Esophagus (tissue), 2 donors: ENCODE data around the gene RBM28. TPM values are rescaled to one million over a fixed set of nuclear protein-coding genes. Genes with fewer than 3 reads are reported as not detected.

ENCODE experiments used
- H3K27ac ChIP-seq, 2 donors: one replicate each; pipeline ENCODE4 v1.5.1; 2013; ENCODE audit warnings: low read depth in 2 of 2, mild to moderate bottlenecking in 2 of 2, inconsistent platforms in 1 of 2, low read length in 1 of 2, moderate library complexity in 1 of 2
- H3K27me3 ChIP-seq, 2 donors: one replicate each; pipeline ENCODE4 v1.6.1; 2013; ENCODE audit warnings: low read length in 2 of 2, control low read depth in 1 of 2, mild to moderate bottlenecking in 1 of 2; ENCODE audit not compliant: insufficient read depth in 2 of 2, control insufficient read depth in 1 of 2
- H3K36me3 ChIP-seq, 2 donors: one replicate each; pipeline ENCODE4 v1.6.1; 2013; ENCODE audit warnings: low read length in 1 of 2; ENCODE audit not compliant: control insufficient read depth in 2 of 2, insufficient read depth in 2 of 2
- H3K4me1 ChIP-seq, 2 donors: one replicate each; pipeline ENCODE4 v1.6.1; 2013; ENCODE audit warnings: low read length in 1 of 2; ENCODE audit not compliant: control insufficient read depth in 2 of 2, insufficient read depth in 2 of 2
- H3K4me3 ChIP-seq, 2 donors: one replicate each; pipeline ENCODE4 v1.5.1; 2013; ENCODE audit warnings: low read length in 2 of 2, mild to moderate bottlenecking in 2 of 2, low read depth in 1 of 2, moderate library complexity in 1 of 2
- H3K9me3 ChIP-seq, 2 donors: one replicate each; pipeline ENCODE4 v1.6.1; 2013; ENCODE audit warnings: mild to moderate bottlenecking in 2 of 2, low read depth in 1 of 2, low read length in 1 of 2, moderate library complexity in 1 of 2; ENCODE audit not compliant: control insufficient read depth in 2 of 2, insufficient read depth in 1 of 2
- WGBS, 2 donors: extraction: QIAGEN DNeasy Blood & Tissue Kit; methylation state at CpG; one replicate each; pipeline ENCODE4 v1.1.7; 2013; 5-methylcytosine and 5-hydroxymethylcytosine counted together
- polyA plus RNA-seq, 2 donors: library from polyadenylated mRNA; stranded (reverse); fragments of 200-250 nt; gene quantifications; one replicate each; pipeline ENCODE4 v1.2.3, GENCODE V29; 2013
- donor health status: healthy with polysubstance abuse.
- donor health status: Bipolar disorder and iron deficiency.

The RBM28 gene
- polyA plus RNA-seq, 2 donors = 16.0 to 20.1 TPM

DNA sequence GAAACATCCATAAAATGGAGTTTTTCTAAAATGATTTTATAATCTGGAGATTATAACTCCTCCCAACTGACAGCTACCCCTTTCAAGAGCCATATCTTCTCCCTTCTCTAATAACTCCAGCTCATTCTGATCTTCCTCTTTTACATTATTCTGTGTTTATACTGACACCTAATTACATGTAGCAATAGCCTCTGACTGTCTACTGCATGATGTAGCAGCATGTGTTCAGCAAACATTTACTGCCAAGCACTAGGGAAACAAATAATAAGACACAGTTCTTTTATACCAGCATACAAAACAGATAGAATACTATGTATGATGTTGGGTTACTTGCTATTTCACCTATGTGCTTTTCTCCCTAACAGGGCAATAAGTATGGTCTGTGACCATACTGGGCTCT, 20.7 kb downstream of the RBM28 start:
- peaks cover 0 to 2% of the 10 kb centered on the region in 2 donors for H3K9me3 ChIP-seq
- peaks cover 2 to 15% of the 10 kb centered on the region in 2 donors for H3K36me3 ChIP-seq
- H3K27me3 ChIP-seq = no peaks in the 10 kb centered on the region
- no peak overlapping the region for H3K4me3 ChIP-seq
- H3K27ac ChIP-seq = no peak overlapping the region
- no peaks in the 10 kb centered on the region for H3K4me1 ChIP-seq

DNA sequence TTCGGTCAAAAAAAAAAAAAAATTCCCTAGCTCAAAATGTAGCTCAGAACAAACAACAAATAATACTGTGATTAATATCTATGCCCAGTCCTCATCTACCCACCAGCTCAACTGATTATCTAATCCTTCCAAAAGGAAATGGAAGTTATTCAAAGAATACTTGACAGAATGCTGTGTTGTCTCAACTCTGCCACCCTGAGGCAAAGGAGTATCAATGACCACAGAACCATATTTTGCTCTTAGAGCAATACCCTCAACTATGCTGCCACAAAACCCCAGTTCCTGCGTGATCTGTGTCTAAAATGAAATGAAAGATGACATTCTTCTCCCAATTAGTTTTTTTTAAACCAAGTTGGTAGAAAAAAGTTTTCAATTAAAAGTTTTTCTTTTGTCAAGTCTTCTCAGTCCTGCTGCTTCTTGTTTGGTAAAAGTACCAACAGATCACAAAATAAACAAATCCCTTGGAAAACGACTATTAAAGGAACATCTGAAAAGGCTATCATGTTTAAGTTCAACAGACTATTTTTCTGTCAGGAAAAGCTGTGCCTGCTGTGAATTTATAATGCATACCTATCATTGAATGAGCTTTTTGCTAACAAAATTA, 21.6 kb downstream of the RBM28 start:
- Histone ChIP-seq H3K27ac (no peak overlapping the region), H3K36me3 (peaks cover 2 to 20% of the 10 kb centered on the region in 2 donors), H3K27me3 (no peaks in the 10 kb centered on the region), H3K9me3 (peaks cover 0 to 2% of the 10 kb centered on the region in 2 donors), H3K4me1 (no peaks in the 10 kb centered on the region), H3K4me3 (no peak overlapping the region)
- WGBS, 2 donors = 49 to 54% methylated on average over 3 of the region's 3 CpGs

DNA sequence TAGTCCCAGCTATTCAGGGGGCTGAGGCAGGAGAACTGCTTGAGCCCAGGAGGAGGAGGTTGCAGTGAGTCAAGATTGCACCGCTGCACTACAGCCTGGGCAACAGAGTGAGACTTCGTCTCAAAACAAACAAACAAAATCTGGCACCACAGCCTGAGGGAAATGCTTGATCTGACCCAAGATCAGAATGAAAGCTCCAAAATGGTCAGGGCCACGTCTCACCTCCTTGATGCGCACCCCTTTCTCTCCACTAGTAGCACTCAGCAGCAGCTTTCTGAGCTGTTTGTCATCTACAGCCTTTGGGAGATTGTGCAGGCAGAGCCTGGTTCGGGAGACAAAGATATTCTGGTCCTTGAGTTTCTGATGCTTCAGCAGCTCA, 22.7 kb downstream of the RBM28 start:
- WGBS, 2 donors = 82 to 89% methylated on average over 5 of the region's 5 CpGs
- H3K9me3 ChIP-seq = peaks cover 0 to 2% of the 10 kb centered on the region in 2 donors
- H3K27me3 ChIP-seq = no peaks in the 10 kb centered on the region
- H3K27ac ChIP-seq = no peak overlapping the region
- H3K4me3 ChIP-seq = no peak overlapping the region
- peaks cover 8 to 20% of the 10 kb centered on the region in 2 donors for H3K36me3 ChIP-seq
- H3K4me1 ChIP-seq = no peaks in the 10 kb centered on the region

- Histone ChIP-seq H3K27me3 (no peaks in the 10 kb centered on the region), H3K4me1 (no peaks in the 10 kb centered on the region), H3K36me3 (peaks cover 18 to 22% of the 10 kb centered on the region in 2 donors), H3K27ac (no peak overlapping the region), H3K4me3 (no peak overlapping the region), H3K9me3 (no peaks in the 10 kb centered on the region)
- WGBS, 2 donors = 79 to 83% methylated on average over 5 of the region's 5 CpGs
These were observed 25.0 kb downstream of the RBM28 start for GRCh38 chr7:128318691-128319090.

DNA sequence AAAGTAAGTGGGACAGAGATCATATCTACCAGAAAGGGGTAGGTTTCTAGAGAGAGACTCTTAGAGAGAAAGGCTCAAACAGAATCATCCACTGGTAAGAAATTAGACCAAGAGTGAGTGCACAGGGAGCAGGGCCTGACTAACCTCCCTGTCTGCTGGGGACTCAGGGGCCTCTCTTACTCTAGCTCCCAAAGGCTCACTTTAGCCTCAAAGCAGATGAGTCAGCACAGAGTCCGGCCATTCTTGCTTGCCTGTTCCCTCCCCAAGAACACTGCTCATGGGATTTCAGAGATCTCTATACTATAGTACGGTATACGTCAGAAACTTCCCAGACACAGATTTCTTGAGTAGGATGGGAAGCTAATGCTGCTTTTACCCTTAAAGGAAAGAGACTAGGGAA, 32.7 kb downstream of the RBM28 start:
- Histone ChIP-seq H3K4me1 (no peaks in the 10 kb centered on the region), H3K9me3 (no peaks in the 10 kb centered on the region), H3K4me3 (no peak overlapping the region), H3K27me3 (no peaks in the 10 kb centered on the region), H3K36me3 (peaks cover 32 to 35% of the 10 kb centered on the region in 2 donors), H3K27ac (no peak overlapping the region)
- WGBS, 2 donors = 94 to 97% methylated on average over 3 of the region's 3 CpGs

- 76 to 87% methylated on average over 5 of the region's 5 CpGs for WGBS, 2 donors
These were observed 33.2 kb downstream of the RBM28 start for GRCh38 chr7:128310499-128310898.

GRCh38 chr7:128309976-128310375, 33.7 kb downstream of the RBM28 start:
- 96 to 98% methylated on average over 5 of the region's 5 CpGs for whole genome bisulfite sequencing, 2 donors
- H3K27ac ChIP-seq = no peak overlapping the region
- H3K9me3 ChIP-seq = no peaks in the 10 kb centered on the region
- H3K4me1 ChIP-seq = no peaks in the 10 kb centered on the region
- H3K4me3 ChIP-seq = no peak overlapping the region
- no peaks in the 10 kb centered on the region for H3K27me3 ChIP-seq
- H3K36me3 ChIP-seq = peaks cover 29 to 37% of the 10 kb centered on the region in 2 donors

More at GRCh38 chr7:128310499-128310898, 33.2 kb downstream of the RBM28 start:
- Histone ChIP-seq H3K27ac (no peak overlapping the region), H3K27me3 (no peaks in the 10 kb centered on the region), H3K36me3 (peaks cover 29 to 37% of the 10 kb centered on the region in 2 donors), H3K4me3 (no peak overlapping the region), H3K4me1 (no peaks in the 10 kb centered on the region), H3K9me3 (no peaks in the 10 kb centered on the region)

DNA sequence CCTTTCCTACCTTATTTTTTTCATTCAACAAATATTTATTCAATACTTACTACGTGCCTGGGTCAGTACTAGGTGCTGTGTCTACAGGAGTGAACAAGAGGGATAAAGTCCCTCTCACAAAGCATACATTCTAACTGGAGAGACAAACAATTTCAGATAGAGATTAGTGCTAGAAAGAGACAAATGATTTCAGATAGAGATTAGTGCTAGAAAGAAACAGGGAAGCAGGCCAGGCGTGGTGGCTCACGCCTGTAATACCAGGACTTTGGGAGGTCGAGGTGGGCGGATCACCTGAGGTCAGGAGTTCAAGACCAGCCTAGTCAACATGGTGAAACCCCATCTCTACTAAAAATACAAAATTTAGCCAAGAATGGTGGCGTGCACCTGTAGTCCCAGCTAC, 34.6 kb downstream of the RBM28 start:
- Histone ChIP-seq H3K27ac (no peak overlapping the region), H3K4me1 (no peaks in the 10 kb centered on the region), H3K36me3 (peaks cover 22 to 34% of the 10 kb centered on the region in 2 donors), H3K9me3 (no peaks in the 10 kb centered on the region), H3K4me3 (no peak overlapping the region), H3K27me3 (no peaks in the 10 kb centered on the region)
- 91 to 95% methylated on average over 6 of the region's 6 CpGs for WGBS, 2 donors

- 89 to 90% methylated on average over 2 of the region's 2 CpGs for WGBS, 2 donors
- Histone ChIP-seq H3K4me3 (no peak overlapping the region), H3K36me3 (peaks cover 17 to 27% of the 10 kb centered on the region in 2 donors)
These were observed 36.6 kb downstream of the RBM28 start for GRCh38 chr7:128307061-128307460.

GRCh38 chr7:128304212-128304611, 39.5 kb downstream of the RBM28 start:
- Histone ChIP-seq H3K27me3 (no peaks in the 10 kb centered on the region), H3K9me3 (no peaks in the 10 kb centered on the region), H3K36me3 (peaks cover 11 to 14% of the 10 kb centered on the region in 2 donors), H3K4me3 (no peak overlapping the region), H3K4me1 (peaks cover under 1 to 1% of the 10 kb centered on the region in 2 donors), H3K27ac (peak overlapping the region in 1 of 2 donors; percentile 28)
- WGBS, 2 donors = 80 to 92% methylated on average over 1 of the region's 1 CpG

More at GRCh38 chr7:128307061-128307460, 36.6 kb downstream of the RBM28 start:
- Histone ChIP-seq H3K4me1 (no peaks in the 10 kb centered on the region), H3K9me3 (no peaks in the 10 kb centered on the region), H3K27me3 (no peaks in the 10 kb centered on the region), H3K27ac (no peak overlapping the region)
